B cell (primary cell): ENCODE measurements around the gene TUBA4B. TPM values are rescaled to one million over a fixed set of nuclear protein-coding genes. Genes with fewer than 3 reads are reported as not detected.

Experiments
- ATAC-seq: fragments of 200-7000 bp; cut with Tn5 transposase; one replicate; pipeline ENCODE4 v1.10.0; 2021; ENCODE audit warnings: low read depth, mild to moderate bottlenecking, moderate number of reproducible peaks, moderate library complexity
- CTCF ChIA-PET: fragments of 350-600 bp; sonication (Branson Sonifier 250); formaldehyde crosslinking; loops from one replicate; lab custom pipeline; 2021; ENCODE audit warnings: antibody characterized with exemption, inconsistent platforms; lab: Charles Lee
- POLR2A ChIA-PET: fragments of 350-600 bp; sonication (Branson Sonifier 250); formaldehyde crosslinking; loops from one replicate; lab custom pipeline; 2021; ENCODE audit warnings: antibody characterized with exemption; lab: Charles Lee
- DNase-seq: peaks from one replicate; pipeline ENCODE4 v3.0.0; 2013
- H2AFZ ChIP-seq: 2 replicates; pipeline ENCODE4 v1.6.1; 2012; ENCODE audit warnings: mild to moderate bottlenecking, low read depth, low read length; ENCODE audit not compliant: insufficient read depth, poor library complexity, severe bottlenecking
- H3K27ac ChIP-seq, 2 donors: 1 replicate in 1 of 2; 2 replicates in 1 of 2; pipeline ENCODE4 v1.5.1; 2012 to 2013; ENCODE audit warnings: low read length in 2 of 2, mild to moderate bottlenecking in 2 of 2, moderate library complexity in 1 of 2
- H3K27me3 ChIP-seq, 4 experiments: fragments of 200-600 bp in 1 of 4; sonication (generic) in 1 of 4; replicated peaks in 1 of 4; 1 replicate in 2 of 4; 2 replicates in 2 of 4; pipeline versions ENCODE4 v1.6.1 to v1.7.0; 2013 to 2016; ENCODE audit warnings: low read length in 3 of 4, mild to moderate bottlenecking in 2 of 4, mixed read lengths in 1 of 4, moderate library complexity in 1 of 4; ENCODE audit not compliant: insufficient read depth in 4 of 4, control insufficient read depth in 3 of 4; ENCODE audit errors: control extremely low read depth in 1 of 4
- H3K36me3 ChIP-seq, 2 experiments: replicated peaks in 1 of 2; 1 replicate in 1 of 2; 2 replicates in 1 of 2; pipeline versions ENCODE4 v1.6.1 to v1.7.1; 2013; ENCODE audit warnings: low read length in 1 of 2; ENCODE audit not compliant: insufficient read depth in 2 of 2, control insufficient read depth in 1 of 2; ENCODE audit errors: control extremely low read depth in 1 of 2, extremely low read depth in 1 of 2
- H3K4me1 ChIP-seq, 2 donors: fragments of 200-600 bp in 1 of 2; sonication (generic) in 1 of 2; 1 replicate in 1 of 2; 2 replicates in 1 of 2; pipeline versions ENCODE4 v1.5.1 to v1.6.1; 2013 to 2017; ENCODE audit warnings: low read length in 2 of 2; ENCODE audit not compliant: control insufficient read depth in 2 of 2, insufficient read depth in 2 of 2
- H3K4me2 ChIP-seq: replicated peaks from 2 replicates; pipeline ENCODE3; 2012; ENCODE audit warnings: mild to moderate bottlenecking, low read depth, low read length; ENCODE audit not compliant: poor library complexity, severe bottlenecking
- H3K4me3 ChIP-seq, 5 experiments: fragments of 200-600 bp in 1 of 5; sonication (generic) in 1 of 5; 1 replicate in 3 of 5; 2 replicates in 2 of 5; pipeline versions ENCODE4 v1.5.1 to v1.7.0; 2011 to 2016; ENCODE audit warnings: low read length in 4 of 5, mild to moderate bottlenecking in 4 of 5, low read depth in 2 of 5, control low read depth in 1 of 5, moderate library complexity in 1 of 5; ENCODE audit not compliant: insufficient read depth in 1 of 5; ENCODE audit errors: control extremely low read depth in 1 of 5, extremely low read depth in 1 of 5
- H3K79me2 ChIP-seq: fragments of 200-600 bp; sonication (generic); one replicate; pipeline ENCODE4 v1.6.0; 2016; ENCODE audit warnings: low read length; ENCODE audit not compliant: control insufficient read depth, insufficient read depth
- H3K9ac ChIP-seq: fragments of 200-600 bp; sonication (generic); 2 replicates; pipeline ENCODE4 v1.6.1; 2017; ENCODE audit warnings: mild to moderate bottlenecking, low read length, moderate library complexity
- H3K9me3 ChIP-seq, 3 donors: one replicate each; pipeline versions ENCODE4 v1.6.1 to v1.7.1; 2013; ENCODE audit warnings: low read length in 2 of 3; ENCODE audit not compliant: control insufficient read depth in 2 of 3, insufficient read depth in 1 of 3; ENCODE audit errors: control extremely low read depth in 1 of 3
- H4K20me1 ChIP-seq: 2 replicates; pipeline ENCODE4 v1.6.0; 2012; ENCODE audit warnings: mild to moderate bottlenecking, low read length; ENCODE audit not compliant: insufficient read depth, control insufficient read depth, poor library complexity, severe bottlenecking
- H3K27ac Mint-ChIP-seq: one replicate; pipeline ENCODE4 v1.8.0; 2021; ENCODE audit warnings: mixed read lengths
- H3K27me3 Mint-ChIP-seq: one replicate; pipeline ENCODE4 v1.8.0; 2021; ENCODE audit warnings: mixed read lengths
- H3K4me1 Mint-ChIP-seq: one replicate; pipeline ENCODE4 v1.8.0; 2021; ENCODE audit warnings: mixed read lengths
- H3K4me3 Mint-ChIP-seq: one replicate; pipeline ENCODE4 v1.8.0; 2021; ENCODE audit warnings: mixed read lengths
- H3K9me3 Mint-ChIP-seq: one replicate; pipeline ENCODE4 v1.8.0; 2022; ENCODE audit warnings: mixed read lengths; ENCODE audit not compliant: insufficient read depth
- EZH2 ChIP-seq: IDR thresholded peaks from 2 replicates; pipeline ENCODE4 v1.6.1; 2012; ENCODE audit warnings: borderline replicate concordance, low read depth, mild to moderate bottlenecking, moderate library complexity, low read length; ENCODE audit not compliant: insufficient read depth, poor library complexity, severe bottlenecking
- WGBS: methylation state at CpG from one replicate; pipeline ENCODE4 v1.1.5; 2013; ENCODE audit warnings: missing lambda C conversion rate; ENCODE audit not compliant: insufficient coverage; 5-methylcytosine and 5-hydroxymethylcytosine counted together
- intact Hi-C: fragments of 100-400 bp; cut with micrococcal nuclease; formaldehyde crosslinking; loops from one replicate; pipeline ENCODE4 v1.10.0; 2022
- polyA plus RNA-seq: library from polyadenylated mRNA; depleted of rRNA; stranded (reverse); fragments of >200 nt; gene quantifications from 2 replicates; pipeline ENCODE4 v1.2.3, GENCODE V29; 2012
- total RNA-seq, 2 donors: library from RNA; stranded (reverse); fragments of 120-200 nt in 1 of 2; gene quantifications; 1 replicate in 1 of 2; 2 replicates in 1 of 2; pipeline versions ENCODE4 v1.2.3 to v1.2.4, GENCODE V29; 2013 to 2022
- TF ChIP-seq, protein P1 (sequence below): fragments of 200-600 bp; IDR thresholded peaks from one replicate; pipeline ENCODE4 v1.8.0; 2022; ENCODE audit warnings: antibody characterized with exemption, mild to moderate bottlenecking

The TUBA4B gene
- total and polyA plus RNA-seq, 2 donors (not counting 1 experiment from before 2014, with no cell fraction given) = not detected

DNA sequence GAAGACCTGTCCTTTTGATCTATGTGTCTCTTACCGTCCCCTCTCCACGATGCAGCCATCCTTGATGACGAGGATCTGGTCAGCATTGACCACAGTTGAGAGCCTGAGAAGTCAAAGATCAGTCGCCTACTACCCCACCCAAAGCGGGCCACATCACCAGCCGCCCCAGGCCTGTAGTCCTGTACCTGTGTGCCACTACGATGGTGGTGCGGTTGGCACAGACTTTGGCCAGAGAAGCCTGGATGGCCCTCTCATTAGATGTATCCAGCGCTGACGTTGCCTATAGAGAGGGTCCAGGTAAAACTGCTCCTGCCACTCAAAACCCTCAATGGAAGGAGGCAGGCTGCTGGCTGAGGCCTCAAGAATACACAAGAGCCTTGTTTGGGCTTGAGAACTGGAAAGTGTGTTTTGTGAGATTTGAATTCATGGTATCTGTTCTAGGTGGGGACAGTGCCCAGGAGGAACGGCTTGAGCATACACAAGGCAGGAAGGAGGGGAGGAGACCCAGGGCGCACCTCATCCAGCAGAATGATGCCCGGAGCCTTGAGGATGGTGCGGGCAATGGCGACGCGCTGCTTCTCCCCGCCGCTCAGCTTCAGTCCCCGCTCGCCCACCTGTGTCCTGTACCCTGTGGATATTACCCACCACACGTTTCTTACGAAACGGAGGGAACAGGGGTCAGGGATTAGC, 42.7 kb upstream of the TUBA4B start:
- ChIA-PET POLR2A (interaction anchor here (1.6 kb wide), 1 partner anchor 51 kb away, joined by 6 read pairs; the partner anchor contains the start of gene NHEJ1), CTCF (interaction anchor here (1.1 to 7.3 kb wide), 11 partner anchors 11 to 88 kb away, joined by 3 to 65 read pairs (median 10); partner anchors contain the start of genes CNPPD1, DNAJB2, NHEJ1 and SLC23A3)
- intact Hi-C loops = no loop called here
- Histone ChIP-seq H3K79me2 (peaks cover 6% of the 10 kb centered on the region), H4K20me1 (peaks cover 14% of the 10 kb centered on the region), H3K4me3 (no peak overlapping the region), H3K9me3 (no peaks in the 10 kb centered on the region), H3K27ac (no peak overlapping the region), H2AFZ (no peak overlapping the region), H3K9ac (no peak overlapping the region), H3K27me3 (no peaks in the 10 kb centered on the region), H3K36me3 (peaks cover 7 to 24% of the 10 kb centered on the region in 2 experiments), H3K4me1 (peaks cover 16 to 23% of the 10 kb centered on the region in 2 donors), H3K4me2 (no peak overlapping the region)
- H3K27ac Mint-ChIP-seq = peak overlapping the region; percentile 46
- no peaks in the 10 kb centered on the region for H3K27me3 Mint-ChIP-seq
- no peak overlapping the region for H3K4me3 Mint-ChIP-seq
- TF ChIP-seq, protein P1, sequence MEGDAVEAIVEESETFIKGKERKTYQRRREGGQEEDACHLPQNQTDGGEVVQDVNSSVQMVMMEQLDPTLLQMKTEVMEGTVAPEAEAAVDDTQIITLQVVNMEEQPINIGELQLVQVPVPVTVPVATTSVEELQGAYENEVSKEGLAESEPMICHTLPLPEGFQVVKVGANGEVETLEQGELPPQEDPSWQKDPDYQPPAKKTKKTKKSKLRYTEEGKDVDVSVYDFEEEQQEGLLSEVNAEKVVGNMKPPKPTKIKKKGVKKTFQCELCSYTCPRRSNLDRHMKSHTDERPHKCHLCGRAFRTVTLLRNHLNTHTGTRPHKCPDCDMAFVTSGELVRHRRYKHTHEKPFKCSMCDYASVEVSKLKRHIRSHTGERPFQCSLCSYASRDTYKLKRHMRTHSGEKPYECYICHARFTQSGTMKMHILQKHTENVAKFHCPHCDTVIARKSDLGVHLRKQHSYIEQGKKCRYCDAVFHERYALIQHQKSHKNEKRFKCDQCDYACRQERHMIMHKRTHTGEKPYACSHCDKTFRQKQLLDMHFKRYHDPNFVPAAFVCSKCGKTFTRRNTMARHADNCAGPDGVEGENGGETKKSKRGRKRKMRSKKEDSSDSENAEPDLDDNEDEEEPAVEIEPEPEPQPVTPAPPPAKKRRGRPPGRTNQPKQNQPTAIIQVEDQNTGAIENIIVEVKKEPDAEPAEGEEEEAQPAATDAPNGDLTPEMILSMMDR = no peak
- TF ChIP-seq EZH2 = no peak
- H3K9me3 Mint-ChIP-seq = no peaks in the 10 kb centered on the region
- peaks cover 28% of the 10 kb centered on the region for H3K4me1 Mint-ChIP-seq
- DNase-seq (peak; percentile 8), ATAC-seq (no peak)
- WGBS = 99% methylated on average over 22 of the region's 24 CpGs

DNA sequence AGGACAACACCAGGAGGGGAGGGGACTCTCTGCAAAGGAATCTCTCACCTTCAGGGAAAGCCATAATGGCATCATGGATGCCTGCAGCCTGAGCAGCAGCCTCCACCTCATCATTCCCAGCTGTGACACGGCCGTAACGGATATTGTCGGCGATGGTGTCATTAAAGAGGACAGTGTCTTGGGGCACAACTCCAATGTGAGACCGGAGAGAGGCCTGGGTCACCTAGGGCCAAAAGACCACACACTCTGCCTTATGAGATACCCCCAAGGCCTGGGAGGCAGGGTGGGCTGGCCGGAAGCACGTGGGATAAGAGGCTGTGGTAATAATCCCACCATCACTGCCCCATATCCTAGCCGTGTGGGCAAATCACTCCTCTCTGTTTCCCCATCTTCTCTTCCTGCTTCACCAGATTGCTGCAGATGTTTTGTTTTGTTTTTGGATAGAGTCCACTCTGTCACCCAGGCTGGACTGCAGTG, 42.1 kb upstream of the TUBA4B start:
- peaks cover 7 to 24% of the 10 kb centered on the region in 2 experiments for H3K36me3 ChIP-seq
- no peaks in the 10 kb centered on the region for H3K9me3 ChIP-seq
- WGBS = 83% methylated on average over 1 of the region's 9 CpGs
- H3K27ac Mint-ChIP-seq = peak overlapping the region; percentile 37
- H3K4me1 Mint-ChIP-seq = peaks cover 28% of the 10 kb centered on the region
- peak overlapping the region; percentile 40 for H3K4me2 ChIP-seq
- no peaks in the 10 kb centered on the region for H3K27me3 Mint-ChIP-seq
- H3K4me3 Mint-ChIP-seq = no peak overlapping the region
- H3K79me2 ChIP-seq = peaks cover 6% of the 10 kb centered on the region
- ATAC-seq = no peak
- TF ChIP-seq, protein P1 = no peak
- TF ChIP-seq EZH2 = no peak
- ChIA-PET CTCF (interaction anchor here (0.7 to 7.3 kb wide), 24 partner anchors 11 to 178 kb away, joined by 3 to 65 read pairs (median 5); partner anchors contain the start of genes ANKZF1, ATG9A, CNPPD1 and DNAJB2), POLR2A (interaction anchor here (0.7 to 1.6 kb wide), 6 partner anchors 9 to 51 kb away, joined by 3 to 15 read pairs (median 5); partner anchors contain the start of genes CNPPD1 and NHEJ1)
- H3K4me3 ChIP-seq = no peak overlapping the region
- H3K27me3 ChIP-seq = no peaks in the 10 kb centered on the region
- H3K9ac ChIP-seq = no peak overlapping the region
- DNase-seq = peak; percentile 6
- H3K4me1 ChIP-seq = peaks cover 14 to 20% of the 10 kb centered on the region in 2 donors
- H3K27ac ChIP-seq = peak overlapping the region in 1 of 2 donors; percentile 18
- H2AFZ ChIP-seq = peak overlapping the region; percentile 41
- intact Hi-C loops = loop anchor here (1.0 kb wide), 2 partner anchors 40 to 51 kb away; partner anchors contain the start of gene NHEJ1
- no peaks in the 10 kb centered on the region for H3K9me3 Mint-ChIP-seq
- H4K20me1 ChIP-seq = peaks cover 14% of the 10 kb centered on the region
